GM12801 (cell line): Measurements from ENCODE around the gene OGA.

Experiments used
- CTCF ChIP-seq: IDR thresholded peaks from one replicate; pipeline ENCODE4 v1.5.1; 2011; ENCODE audit warnings: control low read depth; ENCODE audit not compliant: insufficient read length; ENCODE audit errors: extremely low read depth

The OGA gene

GRCh38 chr10:101771380-101771779 is 46.9 kb downstream of the OGA start:
- TF ChIP-seq CTCF, result no peak

- TF ChIP-seq CTCF, result no peak
These were observed 47.7 kb downstream of the OGA start for GRCh38 chr10:101770331-101771215.

- no peak for TF ChIP-seq CTCF
These were observed 48.6 kb downstream of the OGA start for GRCh38 chr10:101769541-101770180.

DNA sequence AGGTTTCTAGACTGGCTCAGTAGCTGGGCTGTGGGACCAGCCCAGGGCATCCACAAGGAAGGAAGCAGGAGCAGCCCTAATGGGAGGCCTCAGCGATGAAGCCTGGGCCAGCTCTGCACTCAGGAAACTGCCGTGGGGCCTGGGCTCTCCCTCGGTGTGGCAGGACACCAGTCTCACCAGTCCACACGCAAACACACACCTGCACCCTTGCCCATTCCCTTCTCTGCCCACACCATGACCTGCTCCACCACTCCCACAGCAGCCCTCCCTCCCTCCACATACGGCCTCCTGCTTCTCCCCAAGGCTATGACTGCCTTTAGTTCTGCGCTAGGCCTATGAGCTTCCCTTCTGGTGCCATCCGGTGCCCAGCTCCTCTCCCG is 49.5 kb downstream of the OGA start:
- no peak for TF ChIP-seq CTCF

DNA sequence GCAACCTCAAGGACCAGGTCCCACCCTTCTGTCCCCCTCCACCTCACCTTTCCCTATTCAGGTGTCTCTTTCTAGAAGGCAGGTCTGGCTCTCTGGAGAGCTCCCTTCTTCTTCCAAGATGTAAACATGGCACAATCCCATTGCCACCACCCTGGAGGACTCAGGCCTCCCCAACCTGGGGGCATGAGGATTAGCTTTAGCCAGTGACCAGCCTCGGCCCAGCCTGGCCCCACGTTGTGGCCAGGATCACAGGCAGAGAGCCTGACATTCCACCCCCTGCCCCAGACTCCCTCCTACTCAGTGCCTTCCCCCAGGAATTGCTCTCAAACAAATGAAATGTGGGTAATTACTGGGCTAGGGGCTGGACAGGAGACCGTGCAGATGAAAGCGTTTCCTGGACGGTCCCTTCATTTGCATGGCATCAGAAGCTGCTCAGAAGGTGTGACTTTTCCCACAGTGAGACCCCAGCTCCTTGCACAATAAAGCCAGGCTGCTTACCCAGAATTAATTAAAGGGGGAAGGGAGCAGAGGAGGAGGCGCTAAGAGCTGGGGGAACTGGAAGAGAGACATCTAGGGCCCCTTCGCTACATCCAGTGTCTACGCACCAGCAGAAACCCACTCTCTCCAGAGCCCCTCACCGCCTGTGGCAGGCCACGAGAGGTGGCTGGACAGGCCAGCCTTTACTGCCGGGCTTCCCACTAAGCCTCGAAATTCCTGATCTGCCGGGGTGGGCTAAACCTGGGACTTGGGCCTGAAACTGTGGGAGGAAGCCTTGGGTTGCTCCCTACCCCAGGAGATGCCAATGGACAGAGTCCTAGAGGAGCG is 50.1 kb downstream of the OGA start:
- no peak for TF ChIP-seq CTCF

- TF ChIP-seq CTCF, result no peak
These were observed 50.7 kb downstream of the OGA start for GRCh38 chr10:101767600-101767945.
